Cortex of kidney (tissue), 1 donor: ENCODE results near the gene THAP9.

Experiments used
- DNase-seq: peaks from one replicate; lab custom pipeline; 2025; lab: John Stamatoyannopoulos, UW

The THAP9 gene

GRCh38 chr4:82957045-82957444 is 56.5 kb downstream of the THAP9 start:
- DNase-seq: no peak

- DNase-seq: no peak
Observed at GRCh38 chr4:82965763-82966162, 65.2 kb downstream of the THAP9 start.

GRCh38 chr4:82968972-82969371 is 68.4 kb downstream of the THAP9 start:
- DNase-seq: no peak

GRCh38 chr4:82969414-82969813 is 68.9 kb downstream of the THAP9 start:
- DNase-seq: no peak
